MCF 10A (cell line): ENCODE results near the gene FNBP1. TPM values are rescaled to one million over a fixed set of nuclear protein-coding genes. Genes with fewer than 3 reads are reported as not detected.
"Not testable (repeated sequence)": the region's sequence is repeated elsewhere in the genome, so short reads cannot be mapped to it uniquely, and the experiment has no call there.

Source experiments
- BruUV-seq: library from RNA; stranded (reverse); fragments of 400-500 nt; replicated peaks from 2 replicates; lab custom pipeline; 2021; lab: Mats Ljungman, UMichigan
- CTCF ChIA-PET: fragments of 300-600 bp; sonication (Branson Sonifier 250); formaldehyde crosslinking; extraction: SDS; loops from one replicate; lab custom pipeline; 2021; ENCODE audit warnings: antibody characterized with exemption, inconsistent platforms; lab: Yijun Ruan, JAX
- POLR2A ChIA-PET: fragments of 300-600, 350-650 bp; sonication (Branson Sonifier 250); formaldehyde crosslinking; extraction: SDS; loops from one replicate; lab custom pipeline; 2020; ENCODE audit warnings: antibody characterized with exemption, inconsistent platforms; lab: Yijun Ruan, JAX
- DNase-seq: peaks from one replicate; pipeline ENCODE4 v3.0.0-alpha.2; 2018; ENCODE audit not compliant: unreplicated experiment
- H3K27ac Mint-ChIP-seq: one replicate; pipeline ENCODE4 v1.8.0; 2022; ENCODE audit warnings: mild to moderate bottlenecking, low read depth, mixed read lengths; ENCODE audit not compliant: unreplicated experiment
- H3K27me3 Mint-ChIP-seq: one replicate; pipeline ENCODE4 v1.8.0; 2022; ENCODE audit warnings: mixed read lengths; ENCODE audit not compliant: insufficient read depth, unreplicated experiment
- H3K36me3 Mint-ChIP-seq: one replicate; pipeline ENCODE4 v1.8.0; 2022; ENCODE audit warnings: mild to moderate bottlenecking, moderate library complexity, mixed read lengths; ENCODE audit not compliant: insufficient read depth, unreplicated experiment
- H3K4me1 Mint-ChIP-seq: one replicate; pipeline ENCODE4 v1.8.0; 2022; ENCODE audit warnings: mixed read lengths; ENCODE audit not compliant: insufficient read depth, unreplicated experiment
- H3K4me3 Mint-ChIP-seq: one replicate; pipeline ENCODE4 v1.8.0; 2022; ENCODE audit warnings: mild to moderate bottlenecking, moderate library complexity, mixed read lengths; ENCODE audit not compliant: unreplicated experiment
- H3K9me3 Mint-ChIP-seq: one replicate; pipeline ENCODE4 v1.8.0; 2022; ENCODE audit warnings: mixed read lengths; ENCODE audit not compliant: unreplicated experiment
- intact Hi-C: fragments of 100-400 bp; cut with micrococcal nuclease; formaldehyde crosslinking; loops from 2 replicates; pipeline ENCODE4 v1.14.1; 2022
- total RNA-seq: library from RNA; stranded (reverse); gene quantifications from 2 replicates; pipeline ENCODE4 v1.2.3, GENCODE V29; 2022
- TF ChIP-seq, protein P1 (sequence below): fragments of 200-600 bp; IDR thresholded peaks from one replicate; pipeline ENCODE4 v1.8.0; 2022; ENCODE audit warnings: antibody characterized with exemption, mild to moderate bottlenecking; ENCODE audit not compliant: unreplicated experiment

The FNBP1 gene
- total RNA-seq, 1 experiment from 2014 or later = 24.4 TPM

DNA sequence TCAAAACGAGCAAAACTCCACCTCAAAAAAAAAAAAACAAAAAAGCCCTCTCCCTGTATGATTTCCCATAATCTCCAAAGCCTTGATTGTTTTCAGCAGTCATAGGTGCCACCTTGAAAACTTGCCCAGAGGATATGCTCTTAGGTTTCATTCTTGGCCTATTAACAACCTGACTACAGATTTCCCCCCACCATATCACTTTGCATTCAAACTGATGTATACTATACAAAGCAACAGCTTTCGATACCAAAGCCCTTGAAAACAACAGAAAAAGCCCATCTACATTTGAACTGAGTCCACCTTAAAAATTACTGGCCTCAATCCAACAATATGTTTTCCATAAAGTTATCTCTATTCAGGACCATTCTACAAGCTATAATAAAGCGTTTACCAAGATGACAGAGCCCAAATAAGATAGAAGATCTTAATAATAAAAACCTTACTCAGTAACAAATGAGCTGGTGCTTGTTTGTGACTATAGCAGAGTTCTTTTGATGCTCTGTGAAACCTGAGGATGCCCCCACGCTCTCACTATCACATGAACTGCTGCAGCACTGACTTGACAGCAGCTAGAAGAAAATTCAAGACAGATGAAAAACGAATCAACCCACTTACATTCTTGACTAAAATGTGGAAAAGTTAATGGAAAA, 44.4 kb downstream of the FNBP1 start:
- no peak for DNase-seq
- Mint-ChIP-seq H3K27ac (no peak overlapping the region), H3K36me3 (peaks cover 4% of the 10 kb centered on the region), H3K4me3 (no peak overlapping the region), H3K27me3 (no peaks in the 10 kb centered on the region), H3K4me1 (peaks cover 9% of the 10 kb centered on the region), H3K9me3 (no peaks in the 10 kb centered on the region)
- TF ChIP-seq, protein P1, sequence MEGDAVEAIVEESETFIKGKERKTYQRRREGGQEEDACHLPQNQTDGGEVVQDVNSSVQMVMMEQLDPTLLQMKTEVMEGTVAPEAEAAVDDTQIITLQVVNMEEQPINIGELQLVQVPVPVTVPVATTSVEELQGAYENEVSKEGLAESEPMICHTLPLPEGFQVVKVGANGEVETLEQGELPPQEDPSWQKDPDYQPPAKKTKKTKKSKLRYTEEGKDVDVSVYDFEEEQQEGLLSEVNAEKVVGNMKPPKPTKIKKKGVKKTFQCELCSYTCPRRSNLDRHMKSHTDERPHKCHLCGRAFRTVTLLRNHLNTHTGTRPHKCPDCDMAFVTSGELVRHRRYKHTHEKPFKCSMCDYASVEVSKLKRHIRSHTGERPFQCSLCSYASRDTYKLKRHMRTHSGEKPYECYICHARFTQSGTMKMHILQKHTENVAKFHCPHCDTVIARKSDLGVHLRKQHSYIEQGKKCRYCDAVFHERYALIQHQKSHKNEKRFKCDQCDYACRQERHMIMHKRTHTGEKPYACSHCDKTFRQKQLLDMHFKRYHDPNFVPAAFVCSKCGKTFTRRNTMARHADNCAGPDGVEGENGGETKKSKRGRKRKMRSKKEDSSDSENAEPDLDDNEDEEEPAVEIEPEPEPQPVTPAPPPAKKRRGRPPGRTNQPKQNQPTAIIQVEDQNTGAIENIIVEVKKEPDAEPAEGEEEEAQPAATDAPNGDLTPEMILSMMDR = no peak
- ChIA-PET CTCF (interaction anchor here (0.9 kb wide), 1 partner anchor 19 kb away, joined by 3 read pairs; no protein-coding TSS in a partner anchor), POLR2A (interaction anchor here (1.8 kb wide), 1 partner anchor 9 kb away, joined by 5 read pairs; no protein-coding TSS in a partner anchor)
- no TSS peak for BruUV-seq
- intact Hi-C loops = no loop called here

DNA sequence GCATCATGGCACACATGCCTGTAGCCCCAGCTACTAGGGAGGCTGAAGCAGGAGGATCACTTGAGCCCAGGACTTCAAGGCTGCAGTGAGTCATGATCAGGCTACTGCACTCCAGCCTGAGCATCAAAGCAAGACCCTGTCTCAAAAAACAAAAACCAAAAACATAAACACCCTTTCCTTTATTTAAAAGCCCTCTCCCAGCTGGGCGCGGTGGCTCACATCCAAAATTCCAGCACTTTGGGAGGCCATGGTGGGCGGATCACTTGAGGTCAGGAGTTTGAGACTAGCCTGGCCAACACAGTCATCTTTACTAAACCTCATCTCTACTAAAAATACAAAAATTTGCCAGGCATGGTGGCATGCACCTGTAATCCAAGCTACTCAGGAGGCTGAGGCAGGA, 45.3 kb downstream of the FNBP1 start:
- H3K4me1 Mint-ChIP-seq, H3K27ac Mint-ChIP-seq, POLR2A ChIA-PET, CTCF ChIA-PET, H3K36me3 Mint-ChIP-seq, DNase-seq, intact Hi-C loops, H3K4me3 Mint-ChIP-seq, H3K9me3 Mint-ChIP-seq, BruUV-seq, H3K27me3 Mint-ChIP-seq: not testable (repeated sequence)

DNA sequence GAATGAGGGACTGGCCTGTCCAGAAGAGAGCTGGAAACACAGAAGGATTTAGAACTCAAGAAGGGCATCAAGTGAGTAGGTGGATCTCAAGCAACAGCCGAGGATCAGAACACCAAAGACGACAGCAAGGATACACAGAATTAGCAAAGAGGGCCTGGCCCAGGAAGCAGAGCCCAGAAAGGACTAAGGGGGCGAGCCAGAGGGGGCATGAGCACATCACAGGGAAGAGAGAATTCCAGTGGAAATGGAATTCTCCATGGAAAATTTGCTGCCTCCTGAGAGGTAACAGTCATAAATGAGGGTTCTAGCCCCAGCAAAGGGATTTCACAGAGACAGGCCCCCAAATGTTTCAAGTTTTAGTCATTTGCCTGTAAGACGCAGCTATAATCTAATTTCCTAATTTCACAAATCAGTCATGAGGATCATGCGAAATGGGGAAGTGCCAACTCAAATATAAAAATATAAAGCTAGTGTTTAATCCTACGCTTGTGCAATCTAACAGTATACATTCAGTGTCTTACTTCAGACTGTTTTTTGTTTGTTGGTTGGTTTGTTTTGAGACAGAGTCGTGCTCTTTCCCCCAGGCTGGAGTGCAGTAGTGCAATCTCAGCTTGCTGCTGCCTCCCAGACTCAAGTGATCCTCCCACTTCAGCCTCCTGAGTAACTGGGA, 46.7 kb downstream of the FNBP1 start:
- TF ChIP-seq, protein P1 = no peak
- no TSS peak for BruUV-seq
- no peaks in the 10 kb centered on the region for H3K9me3 Mint-ChIP-seq
- peaks cover under 1% of the 10 kb centered on the region for H3K36me3 Mint-ChIP-seq
- peak overlapping the region; percentile 36 for H3K27ac Mint-ChIP-seq
- peaks cover 15% of the 10 kb centered on the region for H3K4me1 Mint-ChIP-seq
- no peak overlapping the region for H3K4me3 Mint-ChIP-seq
- H3K27me3 Mint-ChIP-seq = no peaks in the 10 kb centered on the region
- ChIA-PET CTCF (interaction anchor here (0.9 kb wide), 1 partner anchor 38 kb away, joined by 4 read pairs; no protein-coding TSS in a partner anchor), POLR2A (interaction anchor here (0.6 to 1.5 kb wide), 6 partner anchors 22 to 341 kb away, joined by 3 to 6 read pairs (median 4); partner anchors contain the start of gene GPR107)
- intact Hi-C loops = no loop called here
- DNase-seq = peak; percentile 55

DNA sequence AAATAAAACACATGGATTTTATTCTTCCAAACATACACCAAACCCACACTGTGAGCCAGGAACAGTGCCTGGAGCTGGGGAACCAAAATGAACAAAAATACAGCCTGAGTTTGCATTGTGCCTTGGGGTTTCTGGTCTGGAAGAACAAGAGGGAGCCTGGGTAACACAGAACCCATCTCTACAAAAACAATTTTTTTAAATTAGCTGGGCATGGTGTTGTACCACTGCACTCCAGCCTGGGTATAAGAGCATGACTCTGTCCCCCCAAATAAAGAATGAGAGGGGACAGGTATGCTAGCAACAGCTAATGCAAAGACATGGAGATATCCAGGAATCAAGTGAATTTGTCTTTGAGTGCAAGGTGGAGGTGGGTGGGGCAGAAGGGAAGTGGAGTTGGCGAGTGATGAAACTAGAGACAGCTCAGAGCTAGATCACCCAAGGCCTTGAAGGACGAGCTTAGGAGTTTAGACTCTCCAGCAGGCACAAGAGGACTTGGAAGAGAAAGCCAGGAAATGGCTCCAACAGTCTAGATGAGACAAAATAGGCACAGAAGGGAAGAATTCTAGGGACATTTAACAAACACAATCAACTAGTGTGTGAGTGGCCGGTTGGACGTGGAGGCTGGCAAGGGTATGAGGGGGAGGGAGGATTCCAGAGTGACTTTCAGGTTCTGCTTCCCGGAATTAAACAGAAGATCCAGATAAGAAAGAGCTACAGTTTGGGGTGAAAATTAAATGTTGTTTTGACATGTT, 47.4 kb downstream of the FNBP1 start:
- H3K27ac Mint-ChIP-seq = peak overlapping the region; percentile 36
- H3K4me1 Mint-ChIP-seq = peaks cover 19% of the 10 kb centered on the region
- CTCF ChIA-PET = interaction anchor here (0.8 to 0.9 kb wide), 2 partner anchors 13 to 39 kb away, joined by 3 to 4 read pairs; no protein-coding TSS in a partner anchor
- intact Hi-C loops = no loop called here
- POLR2A ChIA-PET = interaction anchor here (0.6 to 1.5 kb wide), 7 partner anchors 12 to 341 kb away, joined by 3 to 5 read pairs (median 3); partner anchors contain the start of genes FNBP1 and GPR107
- BruUV-seq = no TSS peak
- H3K9me3 Mint-ChIP-seq = no peaks in the 10 kb centered on the region
- no peak overlapping the region for H3K4me3 Mint-ChIP-seq
- no peaks in the 10 kb centered on the region for H3K27me3 Mint-ChIP-seq
- DNase-seq = peak; percentile 78
- TF ChIP-seq, protein P1 = no peak
- H3K36me3 Mint-ChIP-seq = peaks cover 8% of the 10 kb centered on the region
